Duodenal mucosa (tissue), 2 donors: ENCODE results near the gene FCN1.

Experiments used
- H3K27ac ChIP-seq: one replicate; pipeline ENCODE4 v1.7.0; 2013; ENCODE audit warnings: low read depth, low read length
- H3K27me3 ChIP-seq, 2 donors: one replicate each; pipeline ENCODE4 v1.7.0; 2013; ENCODE audit warnings: low read length in 2 of 2, control low read depth in 1 of 2; ENCODE audit not compliant: insufficient read depth in 2 of 2, control insufficient read depth in 1 of 2
- H3K36me3 ChIP-seq, 2 donors: one replicate each; pipeline ENCODE4 v1.7.0; 2013; ENCODE audit warnings: low read length in 2 of 2, control low read depth in 1 of 2; ENCODE audit not compliant: insufficient read depth in 2 of 2, control insufficient read depth in 1 of 2
- H3K4me1 ChIP-seq, 2 donors: one replicate each; pipeline ENCODE4 v1.7.0; 2013; ENCODE audit warnings: low read length in 2 of 2, control low read depth in 1 of 2; ENCODE audit not compliant: insufficient read depth in 2 of 2, control insufficient read depth in 1 of 2
- H3K4me3 ChIP-seq, 2 donors: one replicate each; pipeline ENCODE4 v1.7.0; 2013; ENCODE audit warnings: low read length in 2 of 2, low read depth in 1 of 2
- H3K9ac ChIP-seq, 2 donors: one replicate each; pipeline ENCODE4 v1.7.0; 2013; ENCODE audit warnings: low read length in 2 of 2, low read depth in 1 of 2
- H3K9me3 ChIP-seq, 2 donors: one replicate each; pipeline ENCODE4 v1.7.0; 2013; ENCODE audit warnings: low read length in 2 of 2, control low read depth in 1 of 2; ENCODE audit not compliant: control insufficient read depth in 1 of 2

Gene FCN1

DNA sequence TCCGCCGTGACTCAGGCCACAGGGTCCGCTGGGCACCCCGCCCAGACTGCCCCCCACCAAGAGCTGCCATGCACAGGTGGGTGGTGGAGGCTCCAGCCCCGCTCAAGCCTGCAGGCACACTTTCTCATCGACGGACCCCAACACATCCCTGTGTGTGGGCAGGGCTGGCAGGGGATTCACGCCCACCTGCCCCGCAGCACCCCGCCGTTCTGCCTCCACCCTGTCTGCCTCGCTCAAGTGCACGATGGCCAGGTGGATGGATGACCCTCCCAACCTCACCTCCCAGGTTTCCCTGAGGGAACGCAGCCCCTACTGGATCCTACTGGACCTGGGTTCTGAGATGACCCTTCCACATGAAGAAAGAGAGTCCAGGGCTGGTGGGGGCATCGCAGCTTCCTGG lies 26.1 kb upstream of the FCN1 start:
- Histone ChIP-seq H3K36me3 (no peaks in the 10 kb centered on the region), H3K27ac (no peak overlapping the region), H3K9ac (no peak overlapping the region), H3K27me3 (no peaks in the 10 kb centered on the region), H3K9me3 (no peaks in the 10 kb centered on the region), H3K4me3 (no peak overlapping the region), H3K4me1 (no peaks in the 10 kb centered on the region)

DNA sequence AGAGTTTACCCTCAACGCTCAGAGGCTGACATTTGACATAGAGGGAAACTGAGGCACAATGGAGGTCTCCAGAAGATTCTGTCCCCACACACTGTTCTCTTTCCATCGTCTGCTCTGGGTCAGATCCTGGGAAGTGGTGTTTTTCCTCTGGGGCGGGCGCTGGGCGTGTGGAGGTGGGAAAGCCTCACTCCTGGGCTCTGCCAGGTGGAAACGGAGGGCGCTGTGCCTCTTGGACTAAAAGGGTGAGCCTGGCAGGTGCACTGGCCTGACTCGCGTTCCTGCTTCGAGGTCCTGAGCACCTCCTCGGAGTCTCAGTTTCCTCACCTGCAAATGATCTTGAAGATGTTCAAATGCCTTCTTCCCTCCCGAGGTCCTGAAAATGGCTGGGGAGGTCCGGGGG lies 25.7 kb upstream of the FCN1 start:
- Histone ChIP-seq H3K36me3 (no peaks in the 10 kb centered on the region), H3K27ac (no peak overlapping the region), H3K9ac (no peak overlapping the region), H3K27me3 (no peaks in the 10 kb centered on the region), H3K9me3 (no peaks in the 10 kb centered on the region), H3K4me3 (no peak overlapping the region), H3K4me1 (no peaks in the 10 kb centered on the region)

DNA sequence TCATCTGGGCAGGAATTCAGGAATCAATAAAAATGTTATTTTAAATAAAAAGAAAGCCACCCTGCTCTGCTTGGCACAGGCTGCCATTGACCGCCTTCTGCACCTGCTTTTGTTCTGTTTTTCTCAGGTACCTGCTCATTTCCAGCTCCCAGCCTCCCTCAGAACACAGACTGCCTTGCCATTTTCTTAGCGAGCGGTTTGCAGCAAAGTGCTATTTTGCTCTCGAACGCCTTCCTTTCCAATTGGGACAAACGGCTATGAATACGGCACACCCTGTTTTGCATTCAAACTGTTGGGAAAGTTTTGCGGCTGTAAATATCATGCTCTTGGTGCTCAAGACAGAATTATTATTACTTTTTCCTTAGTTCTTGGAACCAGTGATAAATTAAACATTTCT lies 25.1 kb upstream of the FCN1 start:
- Histone ChIP-seq H3K4me3 (no peak overlapping the region), H3K27me3 (no peaks in the 10 kb centered on the region), H3K4me1 (no peaks in the 10 kb centered on the region)

DNA sequence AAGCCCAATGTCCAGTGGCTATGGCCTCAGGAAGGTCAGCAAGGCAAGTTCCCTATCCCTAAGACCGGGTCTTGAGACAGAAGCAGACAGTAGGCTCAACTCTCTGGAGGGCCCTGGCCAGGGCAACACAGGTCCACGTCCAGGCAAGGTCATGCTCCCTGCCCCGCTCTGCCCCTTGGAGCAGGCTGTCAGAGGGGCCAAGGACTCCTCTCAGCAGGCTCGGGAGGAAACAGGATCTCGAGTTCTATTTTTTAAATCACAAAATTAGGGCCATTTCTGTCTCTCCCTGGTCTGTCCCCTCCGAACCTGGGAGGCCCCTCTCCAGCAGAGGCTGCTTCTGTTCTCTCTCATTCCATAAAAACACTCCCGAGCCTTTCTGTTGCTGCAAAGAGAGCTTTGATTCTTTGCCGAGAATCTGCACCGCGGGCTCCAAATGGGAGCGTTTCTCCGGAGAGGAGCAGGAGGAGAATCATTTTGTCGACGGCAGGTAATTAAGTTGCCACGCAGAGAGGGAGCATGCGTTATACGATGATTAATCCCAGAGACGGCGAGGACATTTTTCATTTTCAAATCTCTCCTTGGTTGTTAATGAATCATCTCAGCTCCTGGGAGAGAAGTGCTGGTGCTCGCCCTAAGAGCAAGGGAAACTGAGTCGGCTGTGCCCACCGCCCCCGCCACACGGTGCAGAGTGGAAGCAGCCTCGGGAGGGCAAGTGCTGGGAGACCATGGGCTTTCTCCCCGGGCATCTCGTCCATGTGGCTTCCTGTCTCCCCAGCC lies 24.5 kb upstream of the FCN1 start:
- H3K4me1 ChIP-seq = no peaks in the 10 kb centered on the region
- no peaks in the 10 kb centered on the region for H3K9me3 ChIP-seq
- no peak overlapping the region for H3K4me3 ChIP-seq
- no peaks in the 10 kb centered on the region for H3K27me3 ChIP-seq
- no peaks in the 10 kb centered on the region for H3K36me3 ChIP-seq
- H3K9ac ChIP-seq = no peak overlapping the region
- no peak overlapping the region for H3K27ac ChIP-seq

More for the DNA sequence above, 25.1 kb upstream of the FCN1 start:
- Histone ChIP-seq H3K36me3 (no peaks in the 10 kb centered on the region), H3K9ac (no peak overlapping the region), H3K9me3 (no peaks in the 10 kb centered on the region), H3K27ac (no peak overlapping the region)

DNA sequence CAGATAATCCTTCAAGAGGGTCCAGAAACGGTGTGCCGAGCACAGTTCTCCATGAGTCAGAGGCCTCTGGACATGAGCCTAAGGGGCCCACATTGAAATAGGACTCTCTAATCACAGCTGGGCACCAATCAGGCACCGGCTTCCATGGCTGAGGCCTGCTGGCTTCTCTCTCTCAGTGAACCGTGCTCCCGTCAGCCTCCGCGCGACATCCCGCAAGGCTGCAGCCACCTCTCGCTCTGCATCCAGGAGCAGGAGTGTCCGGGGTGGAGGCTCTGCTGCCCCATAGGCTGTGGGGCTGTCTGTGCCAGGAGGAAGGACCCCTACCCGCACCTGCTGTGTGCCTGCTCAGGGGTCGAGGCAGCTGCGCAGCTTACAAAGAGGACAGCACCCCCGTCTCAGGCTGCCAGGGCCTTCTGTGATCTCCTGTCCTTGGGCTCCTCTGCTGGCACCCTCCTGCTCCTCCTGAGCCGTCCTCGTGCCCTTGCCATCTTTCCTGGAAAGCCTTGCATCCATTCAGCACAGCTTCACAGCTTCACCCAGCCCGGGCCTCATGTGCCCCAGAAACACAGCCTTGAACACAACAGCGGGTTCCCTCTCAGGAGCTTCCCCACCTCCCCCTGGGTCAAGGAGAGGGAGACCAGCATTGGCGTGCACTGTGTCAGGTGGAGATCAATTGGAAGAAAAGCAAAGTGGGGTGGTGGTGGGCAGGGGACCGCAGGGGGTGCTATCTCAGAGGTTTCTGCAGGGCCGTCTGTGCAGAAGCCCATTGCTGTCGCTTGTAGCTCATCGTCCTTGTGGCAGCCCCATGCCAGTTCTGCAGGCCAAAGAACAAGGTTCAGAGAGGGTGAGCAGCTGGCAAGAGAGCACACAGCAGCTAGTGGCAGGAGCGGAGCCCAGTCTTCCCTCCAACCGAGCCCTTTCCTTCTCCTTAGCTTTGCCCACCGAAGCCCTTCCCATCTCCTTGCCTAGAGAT lies 22.8 kb upstream of the FCN1 start:
- peaks cover 0 to 10% of the 10 kb centered on the region in 2 donors for H3K4me1 ChIP-seq
- H3K36me3 ChIP-seq = no peaks in the 10 kb centered on the region

DNA sequence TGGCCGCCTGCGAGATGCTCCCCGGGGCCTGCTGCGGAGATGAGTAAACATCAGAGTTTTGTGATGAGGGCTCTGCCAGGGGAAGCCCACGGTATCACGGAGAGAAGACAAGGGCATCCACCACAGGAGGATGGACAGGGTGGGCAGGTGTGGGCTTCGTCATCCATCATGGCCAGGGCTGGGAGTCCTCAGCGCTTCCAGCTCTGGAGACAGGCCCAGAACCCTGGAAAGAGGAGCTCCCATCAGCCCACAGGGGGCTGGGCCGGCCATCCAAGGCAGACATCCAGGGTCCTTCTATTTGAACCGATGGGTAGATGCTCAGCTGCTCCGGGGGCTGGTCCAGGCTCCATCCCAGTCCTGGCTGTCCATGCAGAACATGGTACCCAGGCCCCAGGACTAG lies 22.1 kb upstream of the FCN1 start:
- no peak overlapping the region for H3K9ac ChIP-seq
- no peaks in the 10 kb centered on the region for H3K36me3 ChIP-seq
- H3K4me1 ChIP-seq = peaks cover 0 to 10% of the 10 kb centered on the region in 2 donors
- no peaks in the 10 kb centered on the region for H3K27me3 ChIP-seq
- no peak overlapping the region for H3K4me3 ChIP-seq
- no peak overlapping the region for H3K27ac ChIP-seq
- H3K9me3 ChIP-seq = no peaks in the 10 kb centered on the region

More for the DNA sequence above, 22.8 kb upstream of the FCN1 start:
- Histone ChIP-seq H3K27me3 (no peaks in the 10 kb centered on the region), H3K4me3 (no peak overlapping the region), H3K27ac (no peak overlapping the region), H3K9ac (no peak overlapping the region), H3K9me3 (no peaks in the 10 kb centered on the region)

DNA sequence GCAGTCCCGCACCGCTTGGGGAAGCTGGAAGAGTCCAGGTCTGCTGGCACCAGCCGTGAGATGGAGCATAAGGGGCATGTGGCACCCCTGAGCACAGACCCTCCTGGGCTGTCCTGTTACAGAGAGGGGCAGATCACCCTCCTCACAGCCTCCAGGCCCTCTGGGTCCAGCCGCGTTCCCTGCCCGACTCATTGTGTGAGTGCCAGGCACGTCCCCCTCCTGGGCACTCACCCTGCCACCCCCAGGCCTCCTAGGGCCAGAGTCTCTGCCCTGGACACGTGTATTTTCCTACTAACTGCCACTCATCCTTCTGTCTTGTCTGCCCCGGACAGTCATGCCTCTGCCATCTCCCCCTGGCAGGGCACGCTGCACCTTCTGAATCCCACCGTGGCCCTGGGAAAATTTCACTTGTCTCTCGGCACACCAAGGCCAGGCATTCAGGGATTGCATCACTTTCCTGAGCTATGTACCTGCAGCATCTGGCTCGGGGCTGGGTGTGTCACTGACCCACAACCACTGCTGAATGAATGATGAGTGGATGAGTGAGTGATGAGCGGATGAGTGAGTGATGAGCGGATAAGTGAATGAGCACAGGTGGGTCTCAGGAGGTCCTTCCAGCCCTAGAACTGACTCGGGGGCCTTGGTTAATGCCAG lies 21.5 kb upstream of the FCN1 start:
- Histone ChIP-seq H3K27me3 (no peaks in the 10 kb centered on the region), H3K36me3 (no peaks in the 10 kb centered on the region), H3K9me3 (no peaks in the 10 kb centered on the region), H3K9ac (no peak overlapping the region), H3K4me1 (peaks cover 0 to 10% of the 10 kb centered on the region in 2 donors), H3K27ac (no peak overlapping the region), H3K4me3 (no peak overlapping the region)

DNA sequence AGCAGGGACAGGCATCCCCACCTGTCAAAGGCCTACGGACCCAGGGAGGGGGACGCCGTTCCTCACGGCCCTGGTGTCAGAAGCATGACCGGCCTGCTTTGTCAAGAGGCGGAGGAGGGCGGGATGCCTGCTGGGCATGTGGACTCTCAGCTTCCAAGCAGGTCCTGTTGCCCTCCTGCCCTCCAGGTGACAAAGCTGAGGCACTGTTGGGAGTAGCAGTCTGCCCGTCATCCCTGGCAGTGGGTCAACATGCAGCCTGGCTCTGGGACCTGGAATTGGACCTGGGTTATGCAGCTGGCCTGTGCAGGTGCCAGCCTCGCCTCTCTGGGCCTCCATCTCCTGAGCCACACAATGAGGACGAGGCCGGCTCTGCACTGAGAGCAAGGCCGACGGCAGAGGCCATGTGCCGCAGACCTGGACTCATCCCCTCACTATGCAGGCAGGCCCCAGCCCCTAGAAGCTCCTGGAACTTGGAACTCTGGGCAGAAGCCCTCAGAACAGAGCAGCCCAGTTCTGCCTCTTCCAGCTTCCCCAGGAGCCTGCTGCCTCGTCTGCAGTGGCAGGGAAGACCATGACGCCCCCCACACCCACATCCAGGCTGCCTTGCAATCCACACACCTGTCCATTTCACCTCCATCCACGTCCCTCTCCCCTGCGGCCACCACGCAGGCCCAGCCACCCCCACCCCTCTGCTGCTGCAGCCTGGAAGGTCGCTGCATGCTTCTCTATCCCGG lies 20.8 kb upstream of the FCN1 start:
- Histone ChIP-seq H3K36me3 (no peaks in the 10 kb centered on the region), H3K9me3 (no peaks in the 10 kb centered on the region), H3K27ac (no peak overlapping the region), H3K9ac (no peak overlapping the region), H3K27me3 (no peaks in the 10 kb centered on the region), H3K4me3 (no peak overlapping the region), H3K4me1 (peaks cover 0 to 10% of the 10 kb centered on the region in 2 donors)

DNA sequence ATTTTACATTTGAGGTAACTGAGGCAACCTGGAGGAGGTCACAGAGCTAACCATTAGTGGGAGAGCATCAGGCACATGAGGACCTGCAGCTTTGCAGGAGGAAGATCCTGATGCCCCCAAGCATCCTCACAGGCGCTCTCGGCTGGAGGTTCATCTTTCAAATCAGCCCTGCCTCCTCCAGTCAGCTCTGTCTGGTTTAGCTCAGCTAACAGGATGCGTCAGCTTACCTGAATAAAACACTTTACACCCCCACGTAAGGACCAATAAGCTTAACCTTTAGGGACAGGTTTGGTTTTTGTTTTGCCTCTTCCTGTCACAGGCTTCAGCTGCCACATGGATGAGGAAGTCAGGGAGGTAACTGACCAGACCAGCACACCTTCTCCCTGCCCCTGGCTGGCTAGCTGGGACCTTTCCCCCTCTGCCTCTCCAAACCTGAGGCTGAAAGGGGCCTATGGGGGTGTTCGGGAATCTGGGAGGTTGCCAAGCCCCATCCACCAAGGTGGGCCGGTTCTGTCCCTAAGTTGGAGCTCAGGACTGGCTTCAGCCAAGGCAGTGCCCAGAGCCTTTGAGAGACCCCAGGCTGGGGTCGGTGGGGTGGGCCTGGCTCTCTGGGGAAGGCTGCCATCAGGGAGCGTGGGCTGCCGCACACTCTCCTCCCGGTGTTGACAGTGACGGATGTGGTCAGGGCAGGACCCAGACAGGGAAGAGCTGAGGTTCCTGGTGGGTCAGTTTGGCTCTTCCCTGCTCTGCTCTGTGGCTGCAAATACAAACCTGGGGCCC lies 20.0 kb upstream of the FCN1 start:
- Histone ChIP-seq H3K4me3 (no peak overlapping the region), H3K9me3 (no peaks in the 10 kb centered on the region), H3K9ac (no peak overlapping the region), H3K4me1 (peaks cover 0 to 10% of the 10 kb centered on the region in 2 donors), H3K27me3 (no peaks in the 10 kb centered on the region), H3K36me3 (no peaks in the 10 kb centered on the region), H3K27ac (no peak overlapping the region)
